Peyer's patch (tissue), 4 donors: ENCODE measurements around the gene ZBTB48.

Experiments
- POLR2A ChIP-seq, 2 donors: fragments of 450-650 bp; IDR thresholded peaks; one replicate each; pipeline ENCODE4 v1.5.1; 2017; ENCODE audit warnings: antibody characterized with exemption in 2 of 2, mild to moderate bottlenecking in 2 of 2, moderate library complexity in 2 of 2
- TF ChIP-seq, protein P1 (sequence below), 6 experiments: fragments of 450-650 bp in 4 of 6; fragments of 200-600 bp in 2 of 6; sonication (generic) in 1 of 6; IDR thresholded peaks; one replicate each; pipeline ENCODE4 v1.5.1; 2017 to 2019; ENCODE audit warnings: antibody characterized with exemption in 6 of 6, mild to moderate bottlenecking in 3 of 6, moderate library complexity in 1 of 6

GRCh38 chr1:6580119-6580592 lies 362 bp downstream of the ZBTB48 start:
- TF ChIP-seq, protein P1, sequence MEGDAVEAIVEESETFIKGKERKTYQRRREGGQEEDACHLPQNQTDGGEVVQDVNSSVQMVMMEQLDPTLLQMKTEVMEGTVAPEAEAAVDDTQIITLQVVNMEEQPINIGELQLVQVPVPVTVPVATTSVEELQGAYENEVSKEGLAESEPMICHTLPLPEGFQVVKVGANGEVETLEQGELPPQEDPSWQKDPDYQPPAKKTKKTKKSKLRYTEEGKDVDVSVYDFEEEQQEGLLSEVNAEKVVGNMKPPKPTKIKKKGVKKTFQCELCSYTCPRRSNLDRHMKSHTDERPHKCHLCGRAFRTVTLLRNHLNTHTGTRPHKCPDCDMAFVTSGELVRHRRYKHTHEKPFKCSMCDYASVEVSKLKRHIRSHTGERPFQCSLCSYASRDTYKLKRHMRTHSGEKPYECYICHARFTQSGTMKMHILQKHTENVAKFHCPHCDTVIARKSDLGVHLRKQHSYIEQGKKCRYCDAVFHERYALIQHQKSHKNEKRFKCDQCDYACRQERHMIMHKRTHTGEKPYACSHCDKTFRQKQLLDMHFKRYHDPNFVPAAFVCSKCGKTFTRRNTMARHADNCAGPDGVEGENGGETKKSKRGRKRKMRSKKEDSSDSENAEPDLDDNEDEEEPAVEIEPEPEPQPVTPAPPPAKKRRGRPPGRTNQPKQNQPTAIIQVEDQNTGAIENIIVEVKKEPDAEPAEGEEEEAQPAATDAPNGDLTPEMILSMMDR (IDR thresholded peaks at IDR 0.05) = no peak
- no peak for TF ChIP-seq POLR2A (IDR thresholded peaks at IDR 0.05)
